Muscle of arm (tissue), 12 donors: ENCODE data around the gene GAB2. TPM values are rescaled to one million over a fixed set of nuclear protein-coding genes. Genes with fewer than 3 reads are reported as not detected.
"Not testable (repeated sequence)": the region's sequence is repeated elsewhere in the genome, so short reads cannot be mapped to it uniquely, and the experiment has no call there.

ENCODE experiments used
- DNase-seq: peaks from one replicate; pipeline ENCODE4 v3.0.0-alpha.2; 2013
- polyA plus RNA-seq, 12 donors: library from polyadenylated mRNA; unstranded; fragments of 120-200 nt; gene quantifications; one replicate each; pipeline ENCODE4 v1.2.1, GENCODE V29; 2013; ENCODE audit not compliant: insufficient read length in 12 of 12

The GAB2 gene
- polyA plus RNA-seq, 12 donors, result 11.2 to 19.4 (median 12.9) TPM; not detected in 1

GRCh38 chr11:78371221-78371891, 46.3 kb downstream of the GAB2 start:
- DNase-seq, result no peak

- DNase-seq, result no peak
These were observed 47.0 kb downstream of the GAB2 start for GRCh38 chr11:78370406-78371172.

- no peak for DNase-seq
These were observed 52.2 kb downstream of the GAB2 start for GRCh38 chr11:78365381-78365792.

GRCh38 chr11:78364128-78364751, 53.4 kb downstream of the GAB2 start:
- no peak for DNase-seq

GRCh38 chr11:78363024-78363619, 54.5 kb downstream of the GAB2 start:
- no peak for DNase-seq

- DNase-seq, result no peak
These were observed 56.4 kb downstream of the GAB2 start for GRCh38 chr11:78361228-78361627.

- no peak for DNase-seq
These were observed 57.7 kb downstream of the GAB2 start for GRCh38 chr11:78359921-78360320.

- DNase-seq, result not testable (repeated sequence)
These were observed 59.7 kb downstream of the GAB2 start for GRCh38 chr11:78357924-78358323.

- DNase-seq, result not testable (repeated sequence)
These were observed 60.2 kb downstream of the GAB2 start for GRCh38 chr11:78357425-78357824.

- not testable (repeated sequence) for DNase-seq
These were observed 61.9 kb downstream of the GAB2 start for GRCh38 chr11:78355742-78356141.

GRCh38 chr11:78355309-78355705, 62.3 kb downstream of the GAB2 start:
- DNase-seq, result no peak

- DNase-seq, result no peak
These were observed 63.0 kb downstream of the GAB2 start for GRCh38 chr11:78354408-78355308.

- no peak for DNase-seq
These were observed 65.4 kb downstream of the GAB2 start for GRCh38 chr11:78351979-78352841.

- no peak for DNase-seq
These were observed 66.4 kb downstream of the GAB2 start for GRCh38 chr11:78351193-78351592.

- DNase-seq, result peak; percentile 80
These were observed 66.9 kb downstream of the GAB2 start for GRCh38 chr11:78350646-78351165.

GRCh38 chr11:78350091-78350645, 67.5 kb downstream of the GAB2 start:
- DNase-seq, result peak; percentile 55

- peak; percentile 59 for DNase-seq
These were observed 68.0 kb downstream of the GAB2 start for GRCh38 chr11:78349624-78350023.

GRCh38 chr11:78349114-78349513, 68.5 kb downstream of the GAB2 start:
- DNase-seq, result no peak

- DNase-seq, result no peak
These were observed 69.7 kb downstream of the GAB2 start for GRCh38 chr11:78347956-78348355.

GRCh38 chr11:78346799-78347198, 70.8 kb downstream of the GAB2 start:
- DNase-seq, result no peak
